AG04449 (cell line): Measurements from ENCODE around the gene SEPTIN8.

Source experiments
- CTCF ChIA-PET: fragments of 350-600 bp; formaldehyde crosslinking; extraction: SDS; loops from one replicate; lab custom pipeline; 2021; ENCODE audit warnings: antibody characterized with exemption; lab: Yijun Ruan, JAX
- POLR2A ChIA-PET: fragments of 400-600, 350-600 bp; formaldehyde crosslinking; extraction: SDS; loops from one replicate; lab custom pipeline; 2020; ENCODE audit warnings: antibody characterized with exemption, inconsistent platforms; lab: Yijun Ruan, JAX
- DNase-seq: peaks from one replicate; pipeline ENCODE4 v3.0.0-alpha.2; 2010; ENCODE audit warnings: low read depth, low spot score
- H3K4me3 ChIP-seq: 2 replicates; pipeline ENCODE4 v1.5.1; 2011; ENCODE audit warnings: low read depth, mild to moderate bottlenecking, control low read depth, low read length
- TF ChIP-seq, protein P1 (sequence below): IDR thresholded peaks from one replicate; pipeline ENCODE4 v1.5.1; 2011; ENCODE audit warnings: mild to moderate bottlenecking, moderate library complexity, low read length, control low read depth, inconsistent platforms; ENCODE audit not compliant: insufficient read depth; ENCODE audit errors: missing control alignments

SEPTIN8 gene

DNA sequence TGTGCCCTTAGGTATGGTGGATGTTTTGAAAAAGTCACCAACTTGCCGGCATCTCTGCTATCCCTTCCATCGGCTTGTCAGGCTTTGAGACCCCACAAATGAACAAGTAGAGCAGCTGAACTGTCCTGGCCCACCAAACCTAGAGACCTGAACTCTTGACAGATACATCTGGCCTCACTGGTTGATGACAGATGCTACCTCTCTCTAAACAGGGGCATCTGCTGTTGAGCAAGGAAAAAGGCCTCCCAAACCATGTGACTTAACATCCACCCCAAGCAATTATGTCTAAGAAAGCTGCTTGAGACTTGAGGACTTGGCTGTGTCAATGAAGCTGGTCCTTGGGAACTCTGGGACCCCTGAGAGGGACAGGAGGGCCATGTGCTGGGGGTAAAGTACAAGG is 27.5 kb downstream of the SEPTIN8 start:
- TF ChIP-seq, protein P1, sequence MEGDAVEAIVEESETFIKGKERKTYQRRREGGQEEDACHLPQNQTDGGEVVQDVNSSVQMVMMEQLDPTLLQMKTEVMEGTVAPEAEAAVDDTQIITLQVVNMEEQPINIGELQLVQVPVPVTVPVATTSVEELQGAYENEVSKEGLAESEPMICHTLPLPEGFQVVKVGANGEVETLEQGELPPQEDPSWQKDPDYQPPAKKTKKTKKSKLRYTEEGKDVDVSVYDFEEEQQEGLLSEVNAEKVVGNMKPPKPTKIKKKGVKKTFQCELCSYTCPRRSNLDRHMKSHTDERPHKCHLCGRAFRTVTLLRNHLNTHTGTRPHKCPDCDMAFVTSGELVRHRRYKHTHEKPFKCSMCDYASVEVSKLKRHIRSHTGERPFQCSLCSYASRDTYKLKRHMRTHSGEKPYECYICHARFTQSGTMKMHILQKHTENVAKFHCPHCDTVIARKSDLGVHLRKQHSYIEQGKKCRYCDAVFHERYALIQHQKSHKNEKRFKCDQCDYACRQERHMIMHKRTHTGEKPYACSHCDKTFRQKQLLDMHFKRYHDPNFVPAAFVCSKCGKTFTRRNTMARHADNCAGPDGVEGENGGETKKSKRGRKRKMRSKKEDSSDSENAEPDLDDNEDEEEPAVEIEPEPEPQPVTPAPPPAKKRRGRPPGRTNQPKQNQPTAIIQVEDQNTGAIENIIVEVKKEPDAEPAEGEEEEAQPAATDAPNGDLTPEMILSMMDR = no peak
- ChIA-PET POLR2A (no interaction called here), CTCF (interaction anchor here (0.9 to 18.0 kb wide), 4 partner anchors 11 to 363 kb away, joined by 3 to 317 read pairs (median 6); partner anchors contain the start of genes KIF3A and SOWAHA)
- no peak for DNase-seq
- no peak overlapping the region for H3K4me3 ChIP-seq

DNA sequence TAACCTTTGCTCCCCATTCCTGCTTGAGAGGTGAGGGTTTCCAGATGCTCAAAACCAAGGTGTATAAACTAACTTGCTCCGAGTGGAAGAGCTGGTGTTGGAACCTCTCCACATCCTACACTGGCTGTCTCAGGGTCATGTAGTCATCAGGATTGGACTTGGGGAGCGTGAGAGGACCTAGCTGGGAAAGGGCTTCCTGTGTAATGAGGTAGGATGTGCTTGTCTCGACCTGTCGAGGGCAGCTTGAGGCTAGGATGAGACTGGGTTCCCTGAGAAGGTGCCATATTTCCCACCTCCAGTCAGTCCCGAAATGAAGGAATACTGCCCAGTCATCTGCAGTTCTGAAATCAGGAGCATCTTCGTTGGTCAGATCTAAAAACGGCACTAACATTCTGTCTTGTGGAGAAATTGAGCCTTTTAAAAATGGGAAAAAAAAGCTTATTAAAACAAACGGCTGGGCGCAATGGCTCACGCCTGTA is 28.5 kb downstream of the SEPTIN8 start:
- H3K4me3 ChIP-seq = no peak overlapping the region
- ChIA-PET POLR2A (no interaction called here), CTCF (interaction anchor here (2.0 to 18.0 kb wide), 4 partner anchors 7 to 71 kb away, joined by 5 to 317 read pairs (median 32); partner anchors contain the start of genes KIF3A and SOWAHA)
- DNase-seq = no peak
- TF ChIP-seq, protein P1 = no peak

DNA sequence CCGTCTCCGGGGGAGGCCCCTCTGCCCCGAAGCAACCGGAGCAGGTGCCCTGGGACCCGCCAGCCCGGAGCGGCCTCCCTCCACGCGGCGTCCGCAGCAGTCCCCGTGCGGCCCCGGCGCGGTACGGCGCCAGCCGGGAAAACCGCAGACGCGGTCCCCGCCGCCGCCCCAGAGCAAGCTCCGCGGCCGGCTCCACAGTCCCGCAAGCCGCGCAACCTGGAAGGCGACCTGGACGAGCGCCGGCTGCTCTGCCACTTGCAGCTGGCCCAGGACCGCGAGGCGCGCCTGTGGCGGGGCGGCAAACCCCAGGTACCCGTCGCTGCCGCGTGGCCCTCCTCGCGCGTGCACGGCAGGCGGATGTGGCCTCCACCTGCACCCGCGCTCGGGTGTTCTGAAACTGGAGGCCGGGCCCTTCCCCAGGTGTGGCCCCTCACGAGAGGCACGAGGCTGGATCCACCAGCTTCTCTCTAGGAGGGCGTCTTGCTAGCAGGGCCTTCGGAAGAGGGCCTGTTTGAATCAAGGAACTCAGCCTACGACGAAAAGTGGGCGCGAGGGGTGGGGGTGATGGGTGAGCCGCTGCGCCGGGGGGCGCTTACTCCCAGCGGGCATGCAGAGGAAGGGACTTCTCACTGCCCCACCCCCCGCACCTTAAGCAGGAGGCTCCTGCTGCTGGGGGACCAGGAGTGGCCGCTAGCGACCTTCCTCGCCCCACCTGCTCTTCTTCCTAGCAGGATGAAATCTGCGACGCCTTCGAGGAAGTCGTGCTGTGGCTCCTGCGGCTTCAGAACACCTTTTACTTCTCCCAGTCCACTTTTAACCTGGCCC is 29.2 kb downstream of the SEPTIN8 start:
- CTCF ChIA-PET = interaction anchor here (1.7 to 18.0 kb wide), 5 partner anchors 8 to 72 kb away, joined by 5 to 317 read pairs (median 11); partner anchors contain the start of genes KIF3A and SOWAHA
- DNase-seq = no peak
- peak overlapping the region; percentile 41; the same call in 1 of the 2 replicates for H3K4me3 ChIP-seq
- TF ChIP-seq, protein P1 = no peak
- POLR2A ChIA-PET = interaction anchor here (1.2 kb wide), 1 partner anchor 28 kb away, joined by 3 read pairs; no protein-coding TSS in a partner anchor

DNA sequence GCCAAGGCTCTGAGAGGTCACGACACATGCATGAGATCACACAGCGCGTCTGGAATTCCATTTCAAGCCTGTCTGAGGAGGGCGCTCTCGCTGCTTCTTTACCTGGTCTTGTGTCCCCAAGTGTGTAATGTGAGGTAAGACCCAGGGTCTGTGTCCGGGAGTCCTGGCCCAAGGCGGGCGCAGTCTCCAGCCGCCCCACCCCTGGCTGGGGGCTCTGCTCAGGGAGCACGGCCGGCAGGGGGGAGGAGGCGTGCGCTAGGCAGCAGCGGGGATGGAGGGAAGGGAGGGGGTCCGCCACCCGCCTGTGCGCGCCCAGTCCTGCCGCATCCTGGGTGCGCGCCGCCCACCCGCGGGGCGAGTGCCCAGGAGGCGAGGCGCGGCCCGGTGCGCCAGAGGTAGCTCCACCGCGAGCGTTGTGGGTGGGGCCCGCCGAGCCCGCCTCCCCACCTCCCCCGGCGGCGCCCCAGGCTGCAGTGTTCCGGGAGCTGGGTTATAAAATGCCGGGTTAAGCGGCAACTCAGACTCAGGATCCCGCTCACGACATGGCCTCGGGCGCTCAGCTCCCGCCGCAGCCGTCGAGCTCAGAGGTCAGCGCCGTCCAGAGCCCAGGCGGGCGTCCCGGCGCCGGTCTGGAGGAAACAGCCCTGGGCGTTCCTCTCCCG is 30.0 kb downstream of the SEPTIN8 start, which contains the start of gene CCNI2:
TSS of gene CCNI2 (plus strand) at position 473 of the 662 bp plus-strand sequence. CDS start at position 543, 70 bp downstream.
- peak within 1 kb of the TSS; percentile 41 for H3K4me3 ChIP-seq
- DNase-seq = no peak
- TF ChIP-seq, protein P1 = peak; percentile 11
- CTCF ChIA-PET = interaction anchor here (1.7 to 18.0 kb wide), 4 partner anchors 9 to 73 kb away, joined by 5 to 317 read pairs (median 34); partner anchors contain the start of genes KIF3A and SOWAHA
- POLR2A ChIA-PET = interaction anchor here (1.2 kb wide), 1 partner anchor 29 kb away, joined by 3 read pairs; no protein-coding TSS in a partner anchor

DNA sequence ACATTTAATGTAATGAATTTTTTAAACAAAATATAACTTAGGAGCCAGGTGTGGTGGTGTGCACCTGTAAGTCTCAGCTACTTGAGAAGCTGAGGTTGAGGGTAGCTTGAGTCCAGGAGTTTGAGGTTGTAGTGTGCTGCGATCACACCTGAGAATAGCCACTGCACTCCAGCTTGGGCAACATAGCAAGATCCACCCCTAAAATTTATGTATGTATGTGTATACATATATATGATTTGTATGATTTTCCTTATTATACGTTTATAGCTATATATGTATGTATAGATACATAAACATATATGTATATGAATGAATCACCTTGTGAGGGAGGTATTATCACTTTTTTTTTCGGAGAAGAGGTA is 30.5 kb downstream of the SEPTIN8 start:
- POLR2A ChIA-PET = interaction anchor here (1.2 kb wide), 1 partner anchor 29 kb away, joined by 3 read pairs; no protein-coding TSS in a partner anchor
- H3K4me3 ChIP-seq = no peak overlapping the region
- CTCF ChIA-PET = interaction anchor here (1.0 to 18.0 kb wide), 4 partner anchors 9 to 73 kb away, joined by 3 to 317 read pairs (median 34); partner anchors contain the start of genes KIF3A and SOWAHA
- TF ChIP-seq, protein P1 = no peak
- no peak for DNase-seq
